ENCODE data around the gene CRYBA2. TPM values are rescaled to one million over a fixed set of nuclear protein-coding genes. Genes with fewer than 3 reads are reported as not detected.

CRYBA2 gene
- total and polyA plus RNA-seq, 9 of the 15 experiments (the other 6 are each of a cell fraction or from before 2014, with no cell fraction given) = 0.11 to 1.8 (median 0.62) TPM; not detected in 5

- BruUV-seq (replicated peaks) = no TSS peak
- POLR2A ChIA-PET = interaction anchor here (0.7 kb wide), 1 partner anchor 84 kb away, joined by 3 read pairs; no protein-coding TSS in a partner anchor
- Histone ChIP-seq H3K79me2 (ENCODE audit: control insufficient read depth, insufficient read depth, low read length) (no peaks in the 10 kb centered on the region), H3K9ac (ENCODE audit: insufficient read depth in 1 of 2, low read depth in 2 of 2, low read length in 2 of 2) (no peak overlapping the region), H3K9me3 (replicated peaks; ENCODE audit: control insufficient read depth, insufficient read depth, low read depth, low read length) (no peaks in the 10 kb centered on the region), H3K27ac (ENCODE audit: extremely low read depth, low read depth, low read length) (no peak overlapping the region), H3K9me1 (ENCODE audit: control insufficient read depth, insufficient read depth, low read length) (no peaks in the 10 kb centered on the region), H2AFZ (ENCODE audit: low read depth, low read length) (no peak overlapping the region), H3K36me3 (ENCODE audit: control insufficient read depth, insufficient read depth, low read length) (no peaks in the 10 kb centered on the region), H3K27me3 (ENCODE audit: control insufficient read depth in 2 of 2, insufficient read depth in 2 of 2, low read length in 2 of 2) (peaks cover 7 to 29% of the 10 kb centered on the region in 2 experiments; a peak in 4 of 5 replicates), H3K4me3 (no peak overlapping the region), H3K4me2 (ENCODE audit: insufficient read depth, low read length) (no peak overlapping the region), H3K4me1 (replicated peaks in 1 of 2; ENCODE audit: control insufficient read depth in 2 of 2, insufficient read depth in 2 of 2, low read length in 2 of 2) (peaks cover 11 to 31% of the 10 kb centered on the region in 2 experiments; a peak in 4 of 5 replicates), H4K20me1 (replicated peaks; ENCODE audit: control insufficient read depth, insufficient read depth, low read length) (no peaks in the 10 kb centered on the region)
- 22% methylated on average over 10 of the region's 34 CpGs for whole genome bisulfite sequencing (ENCODE audit: insufficient coverage, low coverage, missing lambda C conversion rate)
- CTCF ChIA-PET (ENCODE audit: low intra/inter-chr PET ratio) = interaction anchor here (0.7 kb wide), 1 partner anchor 19 kb away, joined by 4 read pairs; no protein-coding TSS in a partner anchor
- intact Hi-C loops (cut with micrococcal nuclease) (loop anchor here (5.0 kb wide), 1 partner anchor 55 kb away; no protein-coding TSS in a partner anchor), in situ Hi-C loops (cut with MboI) (no loop called here)
- FAIRE-seq (no peak), ATAC-seq (0 out of 3 replicates have a peak, but pooled peaks have one; percentile 29), DNase-seq (ENCODE audit: extremely low read depth in 1 of 4, low spot score in 3 of 4) (peak; percentile 47 to 77 (median 72))
- TF ChIP-seq PRMT5 (CRISPR knock-in tag; IDR thresholded peaks at IDR 0.05) = peak; percentile 39; the same call in 1 of the 2 replicates
- TF ChIP-seq, protein P1, sequence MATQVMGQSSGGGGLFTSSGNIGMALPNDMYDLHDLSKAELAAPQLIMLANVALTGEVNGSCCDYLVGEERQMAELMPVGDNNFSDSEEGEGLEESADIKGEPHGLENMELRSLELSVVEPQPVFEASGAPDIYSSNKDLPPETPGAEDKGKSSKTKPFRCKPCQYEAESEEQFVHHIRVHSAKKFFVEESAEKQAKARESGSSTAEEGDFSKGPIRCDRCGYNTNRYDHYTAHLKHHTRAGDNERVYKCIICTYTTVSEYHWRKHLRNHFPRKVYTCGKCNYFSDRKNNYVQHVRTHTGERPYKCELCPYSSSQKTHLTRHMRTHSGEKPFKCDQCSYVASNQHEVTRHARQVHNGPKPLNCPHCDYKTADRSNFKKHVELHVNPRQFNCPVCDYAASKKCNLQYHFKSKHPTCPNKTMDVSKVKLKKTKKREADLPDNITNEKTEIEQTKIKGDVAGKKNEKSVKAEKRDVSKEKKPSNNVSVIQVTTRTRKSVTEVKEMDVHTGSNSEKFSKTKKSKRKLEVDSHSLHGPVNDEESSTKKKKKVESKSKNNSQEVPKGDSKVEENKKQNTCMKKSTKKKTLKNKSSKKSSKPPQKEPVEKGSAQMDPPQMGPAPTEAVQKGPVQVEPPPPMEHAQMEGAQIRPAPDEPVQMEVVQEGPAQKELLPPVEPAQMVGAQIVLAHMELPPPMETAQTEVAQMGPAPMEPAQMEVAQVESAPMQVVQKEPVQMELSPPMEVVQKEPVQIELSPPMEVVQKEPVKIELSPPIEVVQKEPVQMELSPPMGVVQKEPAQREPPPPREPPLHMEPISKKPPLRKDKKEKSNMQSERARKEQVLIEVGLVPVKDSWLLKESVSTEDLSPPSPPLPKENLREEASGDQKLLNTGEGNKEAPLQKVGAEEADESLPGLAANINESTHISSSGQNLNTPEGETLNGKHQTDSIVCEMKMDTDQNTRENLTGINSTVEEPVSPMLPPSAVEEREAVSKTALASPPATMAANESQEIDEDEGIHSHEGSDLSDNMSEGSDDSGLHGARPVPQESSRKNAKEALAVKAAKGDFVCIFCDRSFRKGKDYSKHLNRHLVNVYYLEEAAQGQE (IDR thresholded peaks at IDR 0.05; ENCODE audit: borderline replicate concordance) = peak; percentile 95
- TF ChIP-seq, protein P1 (CRISPR knock-in tag; IDR thresholded peaks at IDR 0.05; ENCODE audit: low read depth) = peak; percentile 94
- peak in 1 of 2 experiments; percentile 55 for TF ChIP-seq AFF1 (IDR thresholded peaks at IDR 0.05; ENCODE audit: low read depth in 1 of 2, partially characterized antibody in 2 of 2)
- TF ChIP-seq VEZF1 (CRISPR knock-in tag; IDR thresholded peaks at IDR 0.05) = peak; percentile 86
These were observed 31.3 kb downstream of the CRYBA2 start for GRCh38 chr2:218961651-218962570.

Data from K562 (cell line).